Keratinocyte (primary cell): Measurements from ENCODE around the gene TECR. TPM values are rescaled to one million over a fixed set of nuclear protein-coding genes. Genes with fewer than 3 reads are reported as not detected.

Experiments used
- DNase-seq: peaks from one replicate; pipeline ENCODE4 v3.0.0-alpha.2; 2011; ENCODE audit warnings: low read depth, missing footprints, low spot score
- FAIRE-seq: peaks from 2 replicates; lab custom pipeline; 2011; peaks lifted over from hg19 to GRCh38; lab: Jason Lieb, UNC
- H2AFZ ChIP-seq: 2 replicates; pipeline ENCODE4 v1.6.0; 2012; ENCODE audit warnings: low read length, control low read depth, inconsistent platforms; ENCODE audit not compliant: control insufficient read depth
- H3K27ac ChIP-seq: 2 replicates; pipeline ENCODE4 v1.5.1; 2011; ENCODE audit warnings: low read length; ENCODE audit not compliant: control insufficient read depth, insufficient read depth
- H3K27me3 ChIP-seq: 3 replicates; pipeline ENCODE4 v1.6.0; 2011; ENCODE audit warnings: low read length; ENCODE audit not compliant: control insufficient read depth, insufficient read depth; ENCODE audit errors: extremely low read depth
- H3K36me3 ChIP-seq, 2 experiments: 2 replicates in 1 of 2; 3 replicates in 1 of 2; pipeline ENCODE4 v1.5.1; 2011; ENCODE audit warnings: low read length in 2 of 2, mild to moderate bottlenecking in 1 of 2; ENCODE audit not compliant: control insufficient read depth in 2 of 2, insufficient read depth in 2 of 2; ENCODE audit errors: extremely low read depth in 1 of 2
- H3K4me1 ChIP-seq: 3 replicates; pipeline ENCODE4 v1.5.1; 2011; ENCODE audit warnings: low read length; ENCODE audit not compliant: control insufficient read depth, insufficient read depth; ENCODE audit errors: extremely low read depth
- H3K4me2 ChIP-seq: 3 replicates; pipeline ENCODE4 v1.6.0; 2011; ENCODE audit warnings: low read depth, low read length; ENCODE audit not compliant: control insufficient read depth, insufficient read depth; ENCODE audit errors: extremely low read depth
- H3K4me3 ChIP-seq, 3 experiments: fragments of 200-600 bp in 1 of 3; sonication (generic) in 1 of 3; 2 replicates in 2 of 3; 3 replicates in 1 of 3; pipeline ENCODE4 v1.5.1; 2011 to 2016; ENCODE audit warnings: low read length in 3 of 3, mild to moderate bottlenecking in 3 of 3, control low read depth in 2 of 3, inconsistent platforms in 1 of 3, low read depth in 1 of 3, mixed read lengths in 1 of 3, mixed run types in 1 of 3, moderate library complexity in 1 of 3; ENCODE audit not compliant: control insufficient read depth in 2 of 3, insufficient read depth in 2 of 3; ENCODE audit errors: extremely low read depth in 1 of 3
- H3K79me2 ChIP-seq: 2 replicates; pipeline ENCODE4 v1.6.0; 2012; ENCODE audit warnings: low read length; ENCODE audit not compliant: control insufficient read depth, insufficient read depth
- H3K9ac ChIP-seq: 3 replicates; pipeline ENCODE4 v1.6.0; 2011; ENCODE audit warnings: low read length; ENCODE audit not compliant: control insufficient read depth, insufficient read depth; ENCODE audit errors: extremely low read depth
- H3K9me1 ChIP-seq: 3 replicates; pipeline ENCODE4 v1.6.0; 2011; ENCODE audit warnings: low read length; ENCODE audit not compliant: control insufficient read depth, insufficient read depth; ENCODE audit errors: extremely low read depth
- H3K9me3 ChIP-seq: 2 replicates; pipeline ENCODE4 v1.5.1; 2012; ENCODE audit warnings: low read depth, low read length; ENCODE audit not compliant: control insufficient read depth
- H4K20me1 ChIP-seq: 3 replicates; pipeline ENCODE4 v1.6.0; 2011; ENCODE audit warnings: low read length; ENCODE audit not compliant: control insufficient read depth, insufficient read depth; ENCODE audit errors: extremely low read depth
- CTCF ChIP-seq, 3 experiments: IDR thresholded peaks in 1 of 3; conservative IDR thresholded peaks in 1 of 3; optimal IDR thresholded peaks in 1 of 3; 2 replicates in 2 of 3; 3 replicates in 1 of 3; pipeline versions ENCODE3 to v1.5.1; 2011; ENCODE audit warnings: low read length in 3 of 3, mild to moderate bottlenecking in 3 of 3, moderate library complexity in 2 of 3, control low read depth in 1 of 3, inconsistent platforms in 1 of 3; ENCODE audit not compliant: insufficient read depth in 2 of 3; ENCODE audit errors: extremely low read depth in 1 of 3
- EZH2 ChIP-seq: IDR thresholded peaks from one replicate; pipeline ENCODE4 v1.6.1; 2012; ENCODE audit warnings: inconsistent platforms, mild to moderate bottlenecking, low read length, moderate library complexity
- dilution Hi-C: fragments of 300-500 bp; cut with MboI; formaldehyde crosslinking; loops from one replicate; pipeline ENCODE4 v1.7.0; 2020; ENCODE audit warnings: low sequenced_read_pairs; ENCODE audit not compliant: extremely low pct_ligation_motif_present
- polyA plus RNA-seq, 5 experiments: library from polyadenylated mRNA; depleted of rRNA in 3 of 5; stranded (reverse) in 3 of 5; stranded (forward) in 1 of 5; unstranded in 1 of 5; fragments of >200 nt; gene quantifications; 1 replicate in 1 of 5; 2 replicates in 3 of 5; 3 replicates in 1 of 5; pipeline versions ENCODE4 v1.2.1 to v1.2.3, GENCODE V29; 2011 to 2012; ENCODE audit warnings: missing spikeins in 2 of 5, low read depth in 1 of 5, low replicate concordance in 1 of 5

Gene TECR
- polyA plus RNA-seq, 1 donor (not counting 4 experiments of a cell fraction or from before 2014, with no cell fraction given): 92.3 TPM

- Histone ChIP-seq H3K9me3 (no peaks in the 10 kb centered on the region), H3K36me3 (peaks cover 3 to 14% of the 10 kb centered on the region in 2 experiments), H4K20me1 (peaks cover 2% of the 10 kb centered on the region), H3K9me1 (no peaks in the 10 kb centered on the region), H3K4me2 (peak overlapping the region; percentile 75), H2AFZ (peak overlapping the region; percentile 12), H3K4me1 (peaks cover 46% of the 10 kb centered on the region), H3K27me3 (no peaks in the 10 kb centered on the region), H3K79me2 (peaks cover 36% of the 10 kb centered on the region), H3K4me3 (no peak overlapping the region), H3K27ac (peak overlapping the region; percentile 72), H3K9ac (peak overlapping the region; percentile 59)
- no peak for TF ChIP-seq CTCF (optimal IDR thresholded peaks at IDR 0.05 in 1 of 3, IDR thresholded peaks at IDR 0.05 in 1 of 3, conservative IDR thresholded peaks at IDR 0.05 in 1 of 3; ENCODE audit: extremely low read depth in 1 of 3, insufficient read depth in 2 of 3, low read length in 3 of 3)
- no peak for TF ChIP-seq EZH2
- no peak for FAIRE-seq
- DNase-seq: no peak
- dilution Hi-C loops: no loop called here
Observed at GRCh38 chr19:14561249-14561648, 31.9 kb downstream of the TECR start.

GRCh38 chr19:14561847-14562351 lies 32.5 kb downstream of the TECR start:
- peaks cover 3 to 15% of the 10 kb centered on the region in 2 experiments for H3K36me3 ChIP-seq
- dilution Hi-C loops: no loop called here
- TF ChIP-seq EZH2 (no peak), CTCF (optimal IDR thresholded peaks at IDR 0.05 in 1 of 3, IDR thresholded peaks at IDR 0.05 in 1 of 3, conservative IDR thresholded peaks at IDR 0.05 in 1 of 3; ENCODE audit: extremely low read depth in 1 of 3, insufficient read depth in 2 of 3, low read length in 3 of 3) (no peak)
- H3K4me3 ChIP-seq: peak overlapping the region in 2 of 3 experiments; percentile 10 to 20
- FAIRE-seq (no peak), DNase-seq (no peak)
- H3K9me1 ChIP-seq: no peaks in the 10 kb centered on the region
- H3K4me1 ChIP-seq: peaks cover 40% of the 10 kb centered on the region
- no peaks in the 10 kb centered on the region for H3K9me3 ChIP-seq
- H3K27ac ChIP-seq: peak overlapping the region; percentile 72
- peaks cover 32% of the 10 kb centered on the region for H3K79me2 ChIP-seq
- H2AFZ ChIP-seq: peak overlapping the region; percentile 12
- peak overlapping the region; percentile 59 for H3K9ac ChIP-seq
- H3K4me2 ChIP-seq: peak overlapping the region; percentile 75
- H3K27me3 ChIP-seq: no peaks in the 10 kb centered on the region
- no peaks in the 10 kb centered on the region for H4K20me1 ChIP-seq
